Esophagus muscularis mucosa (tissue), 4 donors: ENCODE measurements around the gene TRIM56.

ENCODE experiments used
- CTCF ChIP-seq, 3 experiments: fragments of 200-600 bp in 2 of 3; fragments of 450-650 bp in 1 of 3; sonication (generic) in 2 of 3; IDR thresholded peaks; one replicate each; pipeline ENCODE4 v1.5.1; 2017 to 2019; ENCODE audit warnings: antibody characterized with exemption in 3 of 3, mild to moderate bottlenecking in 2 of 3, moderate library complexity in 1 of 3
- EP300 ChIP-seq: sonication (generic); formaldehyde crosslinking; IDR thresholded peaks from one replicate; pipeline ENCODE4 v1.6.1; 2017; ENCODE audit warnings: antibody characterized with exemption
- POLR2A ChIP-seq: fragments of 450-650 bp; IDR thresholded peaks from one replicate; pipeline ENCODE4 v1.6.1; 2017; ENCODE audit warnings: antibody characterized with exemption, moderate library complexity, mild to moderate bottlenecking, low read depth
- POLR2AphosphoS5 ChIP-seq, 2 donors: sonication (generic); formaldehyde crosslinking; IDR thresholded peaks; one replicate each; pipeline ENCODE4 v1.6.1; 2017; ENCODE audit warnings: antibody characterized with exemption in 2 of 2

GRCh38 chr7:101116898-101117297 is 31.6 kb downstream of the TRIM56 start:
- TF ChIP-seq POLR2A (no peak), CTCF (IDR thresholded peaks at IDR 0.05) (no peak), POLR2AphosphoS5 (IDR thresholded peaks at IDR 0.05) (no peak), EP300 (no peak)
